ENCODE measurements around the gene SND1.

SND1 gene

GRCh38 chr7:127996253-127997071 is 344.5 kb downstream of the SND1 start:
- Histone ChIP-seq H3K9me2 (ENCODE audit: low read depth, low read length) (no peaks in the 10 kb centered on the region), H2AFZ (ENCODE audit: low read length) (no peak overlapping the region), H3K4me3 (ENCODE audit: low read depth, low read length, poor library complexity, severe bottlenecking) (no peak overlapping the region), H3K4me2 (ENCODE audit: low read length) (no peak overlapping the region), H3K27ac (ENCODE audit: low read depth, low read length, poor library complexity, severe bottlenecking) (no peak overlapping the region), H3K27me3 (ENCODE audit: insufficient read depth, low read length) (no peaks in the 10 kb centered on the region), H3F3A (ENCODE audit: insufficient read depth, low read length) (no peaks in the 10 kb centered on the region), H4K20me1 (ENCODE audit: insufficient read depth, low read length) (no peaks in the 10 kb centered on the region), H3K36me3 (ENCODE audit: insufficient read depth, low read length) (peaks cover 68% of the 10 kb centered on the region; the same call in 1 of the 2 replicates), H3K79me2 (ENCODE audit: insufficient read depth, low read length) (no peaks in the 10 kb centered on the region), H3K9me3 (ENCODE audit: low read length) (no peaks in the 10 kb centered on the region), H3K9ac (ENCODE audit: low read length) (no peak overlapping the region), H3K4me1 (ENCODE audit: insufficient read depth, low read length, severe bottlenecking) (peaks cover 11% of the 10 kb centered on the region)
- TF ChIP-seq EZH2 (IDR thresholded peaks at IDR 0.05; ENCODE audit: borderline replicate concordance, low read length) (no peak), CTCF (IDR thresholded peaks at IDR 0.05; ENCODE audit: low read length) (no peak)

- TF ChIP-seq CTCF (IDR thresholded peaks at IDR 0.05; ENCODE audit: low read length) (no peak), EZH2 (IDR thresholded peaks at IDR 0.05; ENCODE audit: borderline replicate concordance, low read length) (no peak)
- H3K36me3 ChIP-seq (ENCODE audit: insufficient read depth, low read length) = peaks cover 59% of the 10 kb centered on the region; the same call in 1 of the 2 replicates
- H3F3A ChIP-seq (ENCODE audit: insufficient read depth, low read length) = no peaks in the 10 kb centered on the region
- H3K4me2 ChIP-seq (ENCODE audit: low read length) = no peak overlapping the region
- no peaks in the 10 kb centered on the region for H3K79me2 ChIP-seq (ENCODE audit: insufficient read depth, low read length)
- no peak overlapping the region for H3K9ac ChIP-seq (ENCODE audit: low read length)
- no peaks in the 10 kb centered on the region for H3K9me3 ChIP-seq (ENCODE audit: low read length)
- no peaks in the 10 kb centered on the region for H3K27me3 ChIP-seq (ENCODE audit: insufficient read depth, low read length)
- no peak overlapping the region for H3K27ac ChIP-seq (ENCODE audit: low read depth, low read length, poor library complexity, severe bottlenecking)
- peaks cover 16% of the 10 kb centered on the region for H3K4me1 ChIP-seq (ENCODE audit: insufficient read depth, low read length, severe bottlenecking)
- no peak overlapping the region for H3K4me3 ChIP-seq (ENCODE audit: low read depth, low read length, poor library complexity, severe bottlenecking)
- no peak overlapping the region for H2AFZ ChIP-seq (ENCODE audit: low read length)
- H3K9me2 ChIP-seq (ENCODE audit: low read depth, low read length) = no peaks in the 10 kb centered on the region
- no peaks in the 10 kb centered on the region for H4K20me1 ChIP-seq (ENCODE audit: insufficient read depth, low read length)
These were observed 345.4 kb downstream of the SND1 start for GRCh38 chr7:127997226-127997922.

- H3K9me2 ChIP-seq (ENCODE audit: low read depth, low read length) = no peaks in the 10 kb centered on the region
- H3K4me1 ChIP-seq (ENCODE audit: insufficient read depth, low read length, severe bottlenecking) = peaks cover 29% of the 10 kb centered on the region
- no peak overlapping the region for H3K4me2 ChIP-seq (ENCODE audit: low read length)
- no peaks in the 10 kb centered on the region for H3K9me3 ChIP-seq (ENCODE audit: low read length)
- no peak for TF ChIP-seq CTCF (IDR thresholded peaks at IDR 0.05; ENCODE audit: low read length)
- TF ChIP-seq EZH2 (IDR thresholded peaks at IDR 0.05; ENCODE audit: borderline replicate concordance, low read length) = no peak
- no peak overlapping the region for H2AFZ ChIP-seq (ENCODE audit: low read length)
- H3K36me3 ChIP-seq (ENCODE audit: insufficient read depth, low read length) = peaks cover 46% of the 10 kb centered on the region; the same call in 1 of the 2 replicates
- no peaks in the 10 kb centered on the region for H3K27me3 ChIP-seq (ENCODE audit: insufficient read depth, low read length)
- no peaks in the 10 kb centered on the region for H3K79me2 ChIP-seq (ENCODE audit: insufficient read depth, low read length)
- no peaks in the 10 kb centered on the region for H4K20me1 ChIP-seq (ENCODE audit: insufficient read depth, low read length)
- H3K9ac ChIP-seq (ENCODE audit: low read length) = no peak overlapping the region
- no peak overlapping the region for H3K27ac ChIP-seq (ENCODE audit: low read depth, low read length, poor library complexity, severe bottlenecking)
- no peaks in the 10 kb centered on the region for H3F3A ChIP-seq (ENCODE audit: insufficient read depth, low read length)
- no peak overlapping the region for H3K4me3 ChIP-seq (ENCODE audit: low read depth, low read length, poor library complexity, severe bottlenecking)
These were observed 346.7 kb downstream of the SND1 start for GRCh38 chr7:127998671-127999070.

All from OCI-LY1 (cell line).